Esophagus muscularis mucosa (tissue), 4 donors: ENCODE measurements around the gene TENM3.

Source experiments
- EP300 ChIP-seq: sonication (generic); formaldehyde crosslinking; IDR thresholded peaks from one replicate; pipeline ENCODE4 v1.6.1; 2017; ENCODE audit warnings: antibody characterized with exemption
- POLR2A ChIP-seq: fragments of 450-650 bp; IDR thresholded peaks from one replicate; pipeline ENCODE4 v1.6.1; 2017; ENCODE audit warnings: antibody characterized with exemption, moderate library complexity, mild to moderate bottlenecking, low read depth
- POLR2AphosphoS5 ChIP-seq, 2 donors: sonication (generic); formaldehyde crosslinking; IDR thresholded peaks; one replicate each; pipeline ENCODE4 v1.6.1; 2017; ENCODE audit warnings: antibody characterized with exemption in 2 of 2
- TF ChIP-seq, protein P1 (sequence below), 3 experiments: fragments of 200-600 bp in 2 of 3; fragments of 450-650 bp in 1 of 3; sonication (generic) in 2 of 3; IDR thresholded peaks; one replicate each; pipeline ENCODE4 v1.5.1; 2017 to 2019; ENCODE audit warnings: antibody characterized with exemption in 3 of 3, mild to moderate bottlenecking in 2 of 3, moderate library complexity in 1 of 3

DNA sequence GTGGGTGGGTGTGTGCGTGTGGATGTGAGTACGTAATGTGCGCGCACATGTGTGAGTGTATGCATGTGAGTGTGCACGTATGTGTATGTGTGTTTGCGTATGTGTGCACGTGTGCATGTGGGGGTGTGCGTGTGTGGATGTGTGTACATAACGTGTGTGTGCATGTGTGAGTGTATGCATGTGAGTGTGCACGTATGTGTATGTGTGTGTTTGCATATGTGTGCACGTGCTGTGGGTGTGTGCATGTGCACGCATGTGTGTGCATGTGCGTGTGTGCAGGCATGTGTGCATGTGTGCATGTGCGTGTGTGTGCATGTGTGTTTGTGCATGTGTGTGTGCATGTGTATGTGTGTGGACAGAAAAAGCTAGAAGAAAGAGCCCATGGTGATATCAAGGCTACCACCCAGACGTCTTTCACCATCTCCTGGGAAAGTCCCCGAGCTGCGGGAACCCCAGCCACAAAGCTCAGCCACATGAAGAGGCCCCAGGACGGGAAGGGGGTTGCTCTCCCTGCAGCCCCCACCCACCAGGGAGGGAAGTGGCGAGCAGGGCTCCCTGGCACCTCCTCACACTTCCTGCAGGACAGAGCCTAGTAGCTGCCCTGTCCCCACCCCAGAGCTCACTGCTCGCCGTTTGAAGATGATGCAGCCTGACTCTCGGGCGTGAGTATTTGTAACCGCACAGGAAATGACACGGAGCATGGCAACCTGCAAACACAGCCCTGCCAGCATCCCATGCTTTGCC is 565.6 kb downstream of the TENM3 start:
- TF ChIP-seq, protein P1, sequence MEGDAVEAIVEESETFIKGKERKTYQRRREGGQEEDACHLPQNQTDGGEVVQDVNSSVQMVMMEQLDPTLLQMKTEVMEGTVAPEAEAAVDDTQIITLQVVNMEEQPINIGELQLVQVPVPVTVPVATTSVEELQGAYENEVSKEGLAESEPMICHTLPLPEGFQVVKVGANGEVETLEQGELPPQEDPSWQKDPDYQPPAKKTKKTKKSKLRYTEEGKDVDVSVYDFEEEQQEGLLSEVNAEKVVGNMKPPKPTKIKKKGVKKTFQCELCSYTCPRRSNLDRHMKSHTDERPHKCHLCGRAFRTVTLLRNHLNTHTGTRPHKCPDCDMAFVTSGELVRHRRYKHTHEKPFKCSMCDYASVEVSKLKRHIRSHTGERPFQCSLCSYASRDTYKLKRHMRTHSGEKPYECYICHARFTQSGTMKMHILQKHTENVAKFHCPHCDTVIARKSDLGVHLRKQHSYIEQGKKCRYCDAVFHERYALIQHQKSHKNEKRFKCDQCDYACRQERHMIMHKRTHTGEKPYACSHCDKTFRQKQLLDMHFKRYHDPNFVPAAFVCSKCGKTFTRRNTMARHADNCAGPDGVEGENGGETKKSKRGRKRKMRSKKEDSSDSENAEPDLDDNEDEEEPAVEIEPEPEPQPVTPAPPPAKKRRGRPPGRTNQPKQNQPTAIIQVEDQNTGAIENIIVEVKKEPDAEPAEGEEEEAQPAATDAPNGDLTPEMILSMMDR (IDR thresholded peaks at IDR 0.05): no peak
- TF ChIP-seq POLR2A: no peak
- no peak for TF ChIP-seq EP300
- TF ChIP-seq POLR2AphosphoS5 (IDR thresholded peaks at IDR 0.05): no peak
